K562 (cell line): ENCODE results near the gene FOSL1. TPM values are rescaled to one million over a fixed set of nuclear protein-coding genes. Genes with fewer than 3 reads are reported as not detected.
A peak's percentile ranks its signal among the peaks of the same experiment; 100 is the strongest.

Source experiments
- BCOR ChIP-seq: fragments of 450-650 bp; IDR thresholded peaks from 2 replicates; pipeline ENCODE4 v1.6.1; 2016
- DMBX1 ChIP-seq: fragments of 250-450 bp; sonication (Bioruptor Pico); IDR thresholded peaks from 2 replicates; pipeline ENCODE4 v1.8.0; 2022; ENCODE audit warnings: inconsistent platforms, mild to moderate bottlenecking, moderate library complexity, borderline replicate concordance
- FOS ChIP-seq: IDR thresholded peaks from 3 replicates; pipeline ENCODE4 v1.6.1; 2011; ENCODE audit not compliant: insufficient read length; ENCODE audit errors: extremely low read depth
- GTF2A2 ChIP-seq: IDR thresholded peaks from 2 replicates; pipeline ENCODE4 v1.6.1; 2016; ENCODE audit warnings: mild to moderate bottlenecking, missing genetic modification characterization, missing compliant biosample characterization
- HNRNPL ChIP-seq: fragments of 200-400 bp; formaldehyde crosslinking; IDR thresholded peaks from 2 replicates; pipeline ENCODE4 v1.6.1; 2017; ENCODE audit warnings: low read depth, mild to moderate bottlenecking, low read length
- NR2C2 ChIP-seq, 2 experiments: fragments of 200-800 bp in 1 of 2; sonication (Bioruptor generic) in 1 of 2; sonication (generic) in 1 of 2; formaldehyde crosslinking in 1 of 2; IDR thresholded peaks; 2 replicates each; pipeline versions ENCODE4 v1.6.1 to v1.8.0; 2016 to 2022; ENCODE audit warnings: mild to moderate bottlenecking in 1 of 2, missing compliant biosample characterization in 1 of 2, missing genetic modification characterization in 1 of 2, missing genetic modification reagents in 1 of 2
- SMC3 ChIP-seq: conservative IDR thresholded peaks from 2 replicates; pipeline ENCODE4 v1.6.1; 2011; ENCODE audit warnings: low read depth, low read length, improper control_type of control experiment; ENCODE audit not compliant: insufficient read depth
- TEAD2 ChIP-seq: fragments of 450-650 bp; IDR thresholded peaks from 2 replicates; pipeline ENCODE4 v1.6.1; 2016; ENCODE audit warnings: missing genetic modification characterization, control low read depth, missing compliant biosample characterization
- ZFX ChIP-seq: sonication (generic); formaldehyde crosslinking; IDR thresholded peaks from 2 replicates; pipeline ENCODE4 v1.8.0; 2022; ENCODE audit warnings: mild to moderate bottlenecking, missing genetic modification reagents, moderate library complexity
- ZNF766 ChIP-seq: fragments of 200-800 bp; sonication (Bioruptor generic); conservative IDR thresholded peaks from 2 replicates; pipeline ENCODE4 v1.6.1; 2016; ENCODE audit warnings: missing genetic modification characterization, missing compliant biosample characterization
- polyA plus RNA-seq, 8 experiments: library from polyadenylated mRNA; depleted of rRNA in 4 of 8; stranded (reverse) in 5 of 8; unstranded in 3 of 8; fragments of >200 nt; fragmentation: Nextera tagmentation in 2 of 8; fragmentation: Illumina TruSeq in 1 of 8; extraction: Ambion mirVana in 2 of 8; extraction: Trizol in 1 of 8; gene quantifications; 2 replicates each; pipeline versions ENCODE4 v1.2.1 to v1.2.3, GENCODE V29; 2011 to 2014; ENCODE audit warnings: inconsistent platforms in 1 of 8, missing spikeins in 1 of 8
- total RNA-seq, 7 experiments: library from RNA; depleted of rRNA in 6 of 7; stranded (reverse); fragments of >200 nt in 6 of 7; fragmentation: Illumina TruSeq in 2 of 7; extraction: Trizol in 2 of 7; gene quantifications; 2 replicates each; pipeline versions ENCODE4 v1.2.1 to v1.2.3, GENCODE V29; 2011 to 2021; ENCODE audit warnings: low replicate concordance in 1 of 7
- TF ChIP-seq, protein P1 (sequence below), 2 experiments: fragments of 450-650 bp; formaldehyde crosslinking in 1 of 2; IDR thresholded peaks; 2 replicates each; pipeline versions ENCODE4 v1.4.0 to v1.6.1; 2014 to 2020; ENCODE audit warnings: mild to moderate bottlenecking in 2 of 2, borderline replicate concordance in 1 of 2, low read depth in 1 of 2
- TF ChIP-seq, protein P2 (sequence below): sonication (generic); formaldehyde crosslinking; IDR thresholded peaks from 2 replicates; pipeline ENCODE4 v1.8.0; 2023; ENCODE audit warnings: mild to moderate bottlenecking, missing genetic modification reagents

FOSL1 gene
- total and polyA plus RNA-seq, 9 of the 15 experiments (the other 6 are each of a cell fraction or from before 2014, with no cell fraction given), result 3.5 to 39.6 (median 10.0) TPM

DNA sequence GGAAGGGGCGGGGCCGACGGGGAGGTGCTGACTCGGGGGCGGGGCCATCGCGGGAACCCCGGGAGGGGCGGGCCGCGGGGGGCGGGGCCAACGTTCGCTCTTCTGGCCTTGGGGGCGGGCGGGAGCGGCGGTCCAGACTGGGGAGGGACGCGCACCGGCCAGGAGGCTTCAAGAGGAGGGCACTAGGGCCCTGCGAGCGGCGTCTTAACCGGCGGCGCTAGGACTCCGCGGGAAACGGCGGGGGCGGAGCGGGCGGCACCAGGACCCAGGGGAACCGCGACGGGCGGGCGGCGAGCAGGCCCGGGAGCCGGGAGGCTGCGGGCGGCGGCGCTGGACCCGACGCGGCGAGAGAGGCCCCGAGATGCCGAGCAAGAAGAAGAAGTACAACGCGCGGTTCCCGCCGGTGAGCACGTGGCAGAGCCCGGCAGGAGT, 19.0 kb upstream of the FOSL1 start, which contains the start of gene DRAP1 (continued):
- TF ChIP-seq DMBX1 (CRISPR knock-in tag) (peak; percentile 49; the same call in 1 of the 2 replicates), NR2C2 (CRISPR knock-in tag; IDR thresholded peaks at IDR 0.05) (peak; percentile 67), NR2C2 (tag; IDR thresholded peaks at IDR 0.05) (peak; percentile 76), ZFX (CRISPR knock-in tag) (peak; percentile 6; the same call in 1 of the 2 replicates), SMC3 (0 out of 2 replicates have a peak, but pooled peaks have one; percentile 9), TEAD2 (no peak), GTF2A2 (tag) (0 out of 2 replicates have a peak, but pooled peaks have one; percentile 8), FOS (no peak), HNRNPL (peak; percentile 49; the same call in 1 of the 2 replicates), BCOR (0 out of 2 replicates have a peak, but pooled peaks have one; percentile 40), ZNF766 (CRISPR knock-in tag) (0 out of 2 replicates have a peak, but pooled peaks have one; percentile 60)
- TF ChIP-seq, protein P1, sequence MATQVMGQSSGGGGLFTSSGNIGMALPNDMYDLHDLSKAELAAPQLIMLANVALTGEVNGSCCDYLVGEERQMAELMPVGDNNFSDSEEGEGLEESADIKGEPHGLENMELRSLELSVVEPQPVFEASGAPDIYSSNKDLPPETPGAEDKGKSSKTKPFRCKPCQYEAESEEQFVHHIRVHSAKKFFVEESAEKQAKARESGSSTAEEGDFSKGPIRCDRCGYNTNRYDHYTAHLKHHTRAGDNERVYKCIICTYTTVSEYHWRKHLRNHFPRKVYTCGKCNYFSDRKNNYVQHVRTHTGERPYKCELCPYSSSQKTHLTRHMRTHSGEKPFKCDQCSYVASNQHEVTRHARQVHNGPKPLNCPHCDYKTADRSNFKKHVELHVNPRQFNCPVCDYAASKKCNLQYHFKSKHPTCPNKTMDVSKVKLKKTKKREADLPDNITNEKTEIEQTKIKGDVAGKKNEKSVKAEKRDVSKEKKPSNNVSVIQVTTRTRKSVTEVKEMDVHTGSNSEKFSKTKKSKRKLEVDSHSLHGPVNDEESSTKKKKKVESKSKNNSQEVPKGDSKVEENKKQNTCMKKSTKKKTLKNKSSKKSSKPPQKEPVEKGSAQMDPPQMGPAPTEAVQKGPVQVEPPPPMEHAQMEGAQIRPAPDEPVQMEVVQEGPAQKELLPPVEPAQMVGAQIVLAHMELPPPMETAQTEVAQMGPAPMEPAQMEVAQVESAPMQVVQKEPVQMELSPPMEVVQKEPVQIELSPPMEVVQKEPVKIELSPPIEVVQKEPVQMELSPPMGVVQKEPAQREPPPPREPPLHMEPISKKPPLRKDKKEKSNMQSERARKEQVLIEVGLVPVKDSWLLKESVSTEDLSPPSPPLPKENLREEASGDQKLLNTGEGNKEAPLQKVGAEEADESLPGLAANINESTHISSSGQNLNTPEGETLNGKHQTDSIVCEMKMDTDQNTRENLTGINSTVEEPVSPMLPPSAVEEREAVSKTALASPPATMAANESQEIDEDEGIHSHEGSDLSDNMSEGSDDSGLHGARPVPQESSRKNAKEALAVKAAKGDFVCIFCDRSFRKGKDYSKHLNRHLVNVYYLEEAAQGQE (IDR thresholded peaks at IDR 0.05; ENCODE audit: borderline replicate concordance), result peak; percentile 50; the same call in 1 of the 2 replicates
- TF ChIP-seq, protein P1 (CRISPR knock-in tag; IDR thresholded peaks at IDR 0.05; ENCODE audit: low read depth), result no peak
- TF ChIP-seq, protein P2, sequence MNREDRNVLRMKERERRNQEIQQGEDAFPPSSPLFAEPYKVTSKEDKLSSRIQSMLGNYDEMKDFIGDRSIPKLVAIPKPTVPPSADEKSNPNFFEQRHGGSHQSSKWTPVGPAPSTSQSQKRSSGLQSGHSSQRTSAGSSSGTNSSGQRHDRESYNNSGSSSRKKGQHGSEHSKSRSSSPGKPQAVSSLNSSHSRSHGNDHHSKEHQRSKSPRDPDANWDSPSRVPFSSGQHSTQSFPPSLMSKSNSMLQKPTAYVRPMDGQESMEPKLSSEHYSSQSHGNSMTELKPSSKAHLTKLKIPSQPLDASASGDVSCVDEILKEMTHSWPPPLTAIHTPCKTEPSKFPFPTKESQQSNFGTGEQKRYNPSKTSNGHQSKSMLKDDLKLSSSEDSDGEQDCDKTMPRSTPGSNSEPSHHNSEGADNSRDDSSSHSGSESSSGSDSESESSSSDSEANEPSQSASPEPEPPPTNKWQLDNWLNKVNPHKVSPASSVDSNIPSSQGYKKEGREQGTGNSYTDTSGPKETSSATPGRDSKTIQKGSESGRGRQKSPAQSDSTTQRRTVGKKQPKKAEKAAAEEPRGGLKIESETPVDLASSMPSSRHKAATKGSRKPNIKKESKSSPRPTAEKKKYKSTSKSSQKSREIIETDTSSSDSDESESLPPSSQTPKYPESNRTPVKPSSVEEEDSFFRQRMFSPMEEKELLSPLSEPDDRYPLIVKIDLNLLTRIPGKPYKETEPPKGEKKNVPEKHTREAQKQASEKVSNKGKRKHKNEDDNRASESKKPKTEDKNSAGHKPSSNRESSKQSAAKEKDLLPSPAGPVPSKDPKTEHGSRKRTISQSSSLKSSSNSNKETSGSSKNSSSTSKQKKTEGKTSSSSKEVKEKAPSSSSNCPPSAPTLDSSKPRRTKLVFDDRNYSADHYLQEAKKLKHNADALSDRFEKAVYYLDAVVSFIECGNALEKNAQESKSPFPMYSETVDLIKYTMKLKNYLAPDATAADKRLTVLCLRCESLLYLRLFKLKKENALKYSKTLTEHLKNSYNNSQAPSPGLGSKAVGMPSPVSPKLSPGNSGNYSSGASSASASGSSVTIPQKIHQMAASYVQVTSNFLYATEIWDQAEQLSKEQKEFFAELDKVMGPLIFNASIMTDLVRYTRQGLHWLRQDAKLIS, result peak; percentile 67; the same call in 1 of the 2 replicates
